AG20443 (cell line): ENCODE results near the gene FBXW11.
A peak's percentile ranks its signal among the peaks of the same experiment; 100 is the strongest.
"Not testable (repeated sequence)": the region's sequence is repeated elsewhere in the genome, so short reads cannot be mapped to it uniquely, and the experiment has no call there.

Source experiments
- DNase-seq: peaks from one replicate; pipeline ENCODE4 v3.0.0; 2012; ENCODE audit warnings: low spot score, mixed read lengths

The FBXW11 gene

DNA sequence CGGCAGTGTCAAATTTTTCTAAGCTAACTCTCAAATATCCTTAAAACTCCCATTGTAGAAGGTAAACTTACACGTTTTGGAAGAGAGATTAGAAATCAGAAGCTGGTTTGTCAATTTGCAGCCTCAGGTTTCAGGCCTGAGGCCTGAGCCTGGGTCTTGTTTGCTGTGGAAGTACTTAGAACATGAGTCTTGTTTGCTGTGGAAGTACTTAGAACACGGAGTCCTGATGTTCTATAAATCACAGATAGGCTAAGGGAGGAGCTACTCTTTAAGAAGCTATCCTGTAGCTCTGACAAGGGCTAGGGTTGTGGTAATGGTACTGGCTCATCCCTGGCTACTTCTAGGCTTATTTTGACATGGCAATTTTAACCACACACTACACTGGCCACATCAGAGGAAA, 97.8 kb downstream of the FBXW11 start:
- DNase-seq: no peak

DNA sequence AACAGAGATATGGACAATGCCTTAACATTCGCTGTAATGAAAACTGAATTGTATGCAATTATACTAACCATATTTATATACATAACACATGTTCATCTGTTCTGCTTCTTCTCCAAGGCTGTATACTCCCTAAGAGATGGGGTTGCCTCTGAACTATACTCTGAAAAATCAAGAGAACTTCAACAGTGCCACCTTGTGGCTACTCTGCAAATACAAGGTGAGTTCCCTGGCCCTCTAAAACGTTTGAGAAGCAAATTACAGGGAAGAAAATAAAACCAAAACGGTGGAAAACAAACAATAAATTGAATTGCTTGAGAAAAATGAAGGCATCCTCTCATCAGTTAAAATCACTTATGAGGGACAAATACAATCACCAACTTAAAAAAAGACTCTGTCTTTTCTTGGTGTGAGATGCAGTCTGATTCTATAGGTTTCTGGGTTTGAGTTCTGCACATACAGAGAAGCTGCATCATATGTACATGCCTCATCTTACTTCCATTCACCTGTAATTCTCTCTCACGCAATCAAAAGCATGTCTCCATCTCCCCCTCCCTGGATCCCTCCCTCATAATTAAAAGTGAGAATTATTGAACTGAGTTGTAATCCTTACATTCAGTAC, 98.6 kb downstream of the FBXW11 start:
- peak; percentile 56 for DNase-seq

DNA sequence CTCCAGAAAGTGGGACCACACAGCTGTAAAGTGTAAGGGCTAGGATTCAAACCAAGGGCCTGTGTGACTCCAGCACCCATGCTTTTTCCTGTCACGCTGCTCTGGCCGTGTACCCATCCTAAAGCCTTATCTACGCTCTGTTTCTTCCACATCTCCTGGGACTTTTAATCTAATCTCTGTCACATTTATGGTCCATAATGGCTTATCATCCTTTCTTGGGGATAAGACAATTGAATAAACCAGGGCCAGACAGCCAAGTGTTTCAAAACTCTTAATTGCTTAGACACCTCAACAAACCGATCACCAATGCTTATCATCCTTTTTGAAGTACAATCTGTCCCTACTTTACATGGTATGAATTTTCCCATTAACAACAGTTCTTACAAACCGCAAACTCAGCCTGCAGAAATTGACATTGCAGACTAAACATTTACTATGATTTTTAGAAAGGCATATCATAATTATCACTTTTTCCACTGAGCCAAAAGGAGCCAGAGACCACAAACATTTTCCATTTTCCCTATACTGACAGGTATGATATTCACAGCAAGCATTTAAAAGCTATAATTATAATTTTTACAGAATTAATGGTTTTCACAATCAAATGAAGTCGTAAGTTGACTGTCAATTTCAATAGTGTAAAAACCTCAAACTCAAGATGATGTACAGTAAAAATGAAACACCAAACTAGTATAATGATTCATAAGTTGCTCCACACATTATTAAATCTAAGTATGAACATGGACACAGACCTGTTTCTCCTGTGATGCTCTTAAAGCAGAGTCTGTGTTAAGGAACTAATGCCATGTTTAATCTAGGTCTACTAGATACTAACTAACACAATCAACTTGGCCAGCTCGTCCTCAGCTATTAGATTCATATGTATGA, 99.5 kb downstream of the FBXW11 start:
- no peak for DNase-seq

- DNase-seq: no peak
Observed at GRCh38 chr5:171906066-171906570, 100.3 kb downstream of the FBXW11 start.

DNA sequence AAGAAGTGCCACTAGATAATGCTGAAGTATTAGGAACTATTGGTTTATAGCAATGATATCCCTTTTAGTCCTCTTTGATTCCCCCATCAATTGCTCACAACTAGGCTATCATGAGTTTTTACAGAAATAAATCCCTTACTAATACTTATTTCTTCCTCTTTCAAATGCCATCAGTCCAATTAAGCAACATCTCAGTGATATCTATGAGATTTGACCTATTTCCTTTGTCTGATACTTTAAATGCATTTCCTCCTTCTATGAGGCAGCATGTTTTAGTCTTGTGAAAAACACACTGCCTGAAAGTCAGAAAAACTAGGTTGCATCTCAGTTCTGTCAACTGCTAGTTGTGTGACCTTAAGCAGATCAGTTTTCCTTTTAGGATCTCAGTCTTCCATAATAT, 101.6 kb downstream of the FBXW11 start:
- no peak for DNase-seq

GRCh38 chr5:171901764-171902163, 104.7 kb downstream of the FBXW11 start:
- DNase-seq: no peak

- no peak for DNase-seq
Observed at GRCh38 chr5:171899792-171900191, 106.6 kb downstream of the FBXW11 start.

DNA sequence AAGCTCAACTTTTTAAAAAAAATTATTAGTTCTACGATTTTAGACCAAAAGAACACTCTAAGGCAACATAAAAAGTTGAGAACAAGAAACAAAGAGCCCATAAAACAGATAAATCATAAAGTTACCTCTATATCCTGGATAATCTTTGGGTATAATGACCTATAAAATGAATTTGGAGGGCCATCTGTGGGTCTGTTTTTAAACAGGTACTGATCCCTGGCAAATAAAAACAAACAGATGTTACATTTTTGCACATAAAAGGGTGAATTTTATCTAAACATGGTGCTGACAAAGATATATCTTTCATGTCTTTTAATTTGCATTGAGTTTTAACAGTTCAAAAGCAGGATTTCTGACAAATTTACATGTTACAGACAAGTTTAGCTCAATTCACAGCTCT, 107.6 kb downstream of the FBXW11 start:
- no peak for DNase-seq

GRCh38 chr5:171898386-171898785, 108.1 kb downstream of the FBXW11 start:
- no peak for DNase-seq

- no peak for DNase-seq
Observed at GRCh38 chr5:171897231-171897630, 109.2 kb downstream of the FBXW11 start.

DNA sequence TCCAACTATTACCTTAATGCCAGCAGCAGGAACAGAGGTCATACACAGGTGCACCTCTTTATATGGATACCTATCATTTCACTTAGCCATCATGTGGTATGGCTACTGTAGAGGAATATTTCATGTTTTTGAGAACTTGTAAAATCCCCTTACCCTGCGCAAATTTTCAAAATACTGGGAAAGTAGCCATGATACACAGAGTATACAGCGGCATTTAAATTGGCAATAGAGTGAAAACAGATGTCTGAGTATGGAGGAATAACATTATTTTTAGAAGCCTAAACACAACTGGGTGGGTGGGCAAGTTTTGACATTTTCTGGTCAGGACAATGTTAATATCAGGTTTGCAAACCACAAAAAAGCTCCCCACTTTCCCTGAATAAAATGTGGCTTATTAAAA, 111.4 kb downstream of the FBXW11 start:
- DNase-seq: no peak

DNA sequence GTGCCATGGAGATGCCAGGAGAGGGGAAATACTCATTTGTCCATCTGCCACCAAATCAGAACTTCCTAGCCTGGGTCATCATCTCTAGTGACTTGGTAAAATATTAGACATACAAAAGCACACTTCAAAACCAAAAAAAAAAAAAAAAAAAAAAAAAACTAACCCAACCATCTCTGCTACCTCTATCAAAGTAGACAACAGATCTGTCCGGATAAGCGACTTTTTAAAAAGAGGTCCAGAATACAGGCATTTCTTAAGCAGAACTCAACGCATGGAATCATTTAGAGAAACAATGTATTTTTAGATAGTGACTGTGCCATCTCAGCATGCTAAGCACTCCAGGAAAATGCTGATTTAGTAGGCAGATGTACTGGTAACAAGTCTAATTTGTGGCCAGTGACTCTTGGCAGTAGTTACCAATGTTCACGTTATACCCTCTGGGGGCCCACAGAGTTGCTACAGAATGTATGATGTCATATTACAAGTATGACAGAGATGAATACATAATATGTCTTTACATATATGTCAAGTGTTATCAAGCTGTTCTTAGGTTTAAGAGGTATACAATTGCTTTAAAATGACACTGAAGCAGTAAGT, 113.0 kb downstream of the FBXW11 start:
- peak; percentile 74 for DNase-seq

DNA sequence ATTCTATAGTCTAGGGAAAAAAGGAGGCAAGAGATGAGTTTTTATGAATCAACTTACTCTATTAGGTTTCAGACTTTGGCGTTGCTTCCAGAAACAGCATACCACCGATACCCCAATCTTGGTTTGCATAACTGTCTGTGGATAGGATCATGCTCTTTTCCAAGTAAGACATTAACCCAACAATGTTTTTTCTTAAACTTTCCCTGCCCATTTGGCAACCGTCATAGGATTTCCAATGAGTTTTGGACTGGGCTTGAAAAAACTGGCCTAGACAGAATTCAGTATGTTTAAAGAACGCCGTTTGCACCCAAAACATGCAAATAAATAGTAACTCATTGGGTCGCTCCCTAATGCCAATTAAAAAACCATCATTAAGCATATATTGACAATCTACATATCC, 114.8 kb downstream of the FBXW11 start:
- DNase-seq: no peak

GRCh38 chr5:171891150-171891549, 115.3 kb downstream of the FBXW11 start:
- no peak for DNase-seq

GRCh38 chr5:171888051-171888481, 118.4 kb downstream of the FBXW11 start:
- no peak for DNase-seq

GRCh38 chr5:171886037-171886436, 120.4 kb downstream of the FBXW11 start:
- DNase-seq: not testable (repeated sequence)

DNA sequence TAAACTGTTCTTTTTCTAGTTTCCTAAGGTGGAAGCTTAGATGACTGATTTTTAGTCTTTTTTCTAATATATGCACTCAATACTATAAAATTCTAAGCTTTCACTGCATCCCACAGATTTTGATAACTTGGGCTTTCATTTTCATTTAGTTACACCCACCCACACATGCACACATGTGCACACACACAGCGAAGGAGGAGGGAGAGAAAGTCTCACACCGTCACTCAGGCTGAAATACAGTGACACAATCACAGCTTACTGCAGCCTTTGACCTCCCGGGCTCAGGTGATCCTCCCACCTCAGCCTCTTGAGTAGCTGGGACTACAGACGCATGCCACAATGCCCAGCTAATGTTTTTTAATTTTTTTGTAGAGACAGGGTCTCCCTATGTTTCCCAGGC, 124.3 kb downstream of the FBXW11 start:
- DNase-seq: no peak

DNA sequence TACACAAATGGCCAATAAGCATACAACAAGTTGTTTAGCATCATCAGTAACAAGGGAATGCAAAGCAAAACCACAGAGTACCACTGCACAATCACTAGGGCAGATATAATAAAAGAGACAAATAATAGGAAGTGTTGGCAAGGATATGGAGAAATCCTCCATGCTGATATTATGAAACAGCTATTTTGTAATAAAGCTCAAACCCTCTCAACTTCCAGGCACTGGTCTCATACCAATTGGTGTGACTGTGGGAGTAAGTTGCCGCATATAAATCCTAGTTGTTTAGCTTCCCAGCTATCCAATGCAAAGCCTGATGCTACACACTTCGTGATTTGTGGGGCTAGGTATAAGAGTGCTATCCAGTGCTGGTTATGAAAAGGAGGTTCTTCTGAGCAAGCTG, 132.2 kb downstream of the FBXW11 start:
- DNase-seq: peak; percentile 39

- no peak for DNase-seq
Observed at GRCh38 chr5:171872666-171873065, 133.8 kb downstream of the FBXW11 start.

GRCh38 chr5:171871711-171872110, 134.7 kb downstream of the FBXW11 start:
- DNase-seq: no peak

DNA sequence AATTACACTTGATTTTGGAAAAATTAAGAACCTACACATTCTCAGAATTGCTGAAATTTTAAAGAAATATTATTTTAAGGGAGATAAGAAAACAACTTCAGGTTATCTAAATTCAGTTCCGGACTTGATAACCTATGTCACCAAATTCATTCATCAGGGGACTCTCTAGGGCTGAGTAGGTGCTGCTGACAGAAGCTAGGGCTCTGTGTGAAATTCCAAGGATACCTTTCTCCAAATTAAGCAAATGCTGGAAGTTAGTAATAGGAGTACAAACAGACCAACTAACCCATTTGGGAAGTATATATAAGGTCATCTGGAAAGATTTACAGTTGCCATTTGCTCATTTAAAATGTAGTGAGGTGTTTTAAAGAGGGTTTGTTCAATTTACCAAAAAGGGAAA, 136.5 kb downstream of the FBXW11 start:
- DNase-seq: no peak

DNA sequence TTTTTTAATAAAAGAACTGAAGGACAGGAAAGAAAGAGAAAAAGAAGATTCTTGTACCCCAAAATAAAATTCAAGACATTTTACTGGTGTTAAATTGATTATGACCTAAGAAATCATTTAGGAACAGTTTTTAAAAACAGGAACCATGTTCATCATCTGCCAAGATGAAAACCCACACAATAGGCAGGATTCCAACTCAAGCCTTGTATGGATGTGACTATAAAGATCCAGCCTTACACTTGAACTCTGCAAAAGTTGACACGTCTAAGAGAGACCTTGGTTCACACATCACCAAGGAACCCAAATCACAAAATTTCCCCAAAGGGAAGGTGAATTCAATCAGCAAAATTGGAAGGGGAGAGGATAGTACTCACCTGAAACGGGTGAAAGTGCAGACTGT, 138.2 kb downstream of the FBXW11 start:
- no peak for DNase-seq

DNA sequence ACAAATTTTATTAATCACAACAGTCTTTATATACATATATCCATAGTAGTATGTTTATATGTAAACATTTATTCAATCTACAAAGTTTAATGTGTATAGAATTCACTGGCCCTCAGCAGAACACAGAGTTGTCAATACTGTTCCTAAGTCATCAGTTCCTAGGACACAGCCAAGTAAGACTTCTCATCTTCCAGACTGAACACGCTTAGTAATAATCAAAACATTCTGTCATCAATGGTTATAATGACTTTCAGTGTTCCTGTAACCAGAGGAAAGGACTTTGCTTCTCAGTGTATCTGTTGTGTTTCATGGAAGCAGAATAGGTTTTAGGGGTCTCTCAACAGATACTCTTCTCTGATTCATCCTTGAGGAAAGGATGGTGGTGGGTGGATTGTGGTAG, 138.7 kb downstream of the FBXW11 start:
- DNase-seq: peak; percentile 44
